WTC11 (cell line): ENCODE measurements around the gene STAC2. TPM values are rescaled to one million over a fixed set of nuclear protein-coding genes. Genes with fewer than 3 reads are reported as not detected.
A peak's percentile ranks its signal among the peaks of the same experiment; 100 is the strongest.

Experiments
- ATAC-seq: fragments of 200-7000 bp; cut with Tn5 transposase; 2 replicates; pipeline ENCODE4 v1.10.0; 2021; ENCODE audit warnings: mild to moderate bottlenecking, moderate library complexity
- CTCF ChIA-PET: fragments of 300-600 bp; sonication (Branson Sonifier 250); formaldehyde crosslinking; loops from one replicate; lab custom pipeline; 2021; ENCODE audit warnings: antibody characterized with exemption; lab: Charles Lee
- POLR2A ChIA-PET: fragments of 350-600 bp; sonication (Branson Sonifier 250); formaldehyde crosslinking; loops from one replicate; lab custom pipeline; 2021; ENCODE audit warnings: antibody characterized with exemption; lab: Charles Lee
- DNase-seq: peaks from one replicate; pipeline ENCODE4 v3.0.0; 2021; ENCODE audit warnings: low spot score
- H3K27ac Mint-ChIP-seq: 2 replicates; pipeline ENCODE4 v1.8.0; 2021; ENCODE audit warnings: mixed read lengths
- H3K27me3 Mint-ChIP-seq: 2 replicates; pipeline ENCODE4 v1.8.0; 2021; ENCODE audit warnings: low read depth, mild to moderate bottlenecking, moderate library complexity, mixed read lengths
- H3K36me3 Mint-ChIP-seq: 2 replicates; pipeline ENCODE4 v1.8.0; 2021; ENCODE audit warnings: mixed read lengths
- H3K4me1 Mint-ChIP-seq: 2 replicates; pipeline ENCODE4 v1.8.0; 2022; ENCODE audit warnings: mixed read lengths
- H3K4me3 Mint-ChIP-seq: 2 replicates; pipeline ENCODE4 v1.8.0; 2021; ENCODE audit warnings: mild to moderate bottlenecking, moderate library complexity, mixed read lengths
- H3K9me3 Mint-ChIP-seq: 2 replicates; pipeline ENCODE4 v1.8.0; 2021; ENCODE audit warnings: mixed read lengths
- ARID4B ChIP-seq: sonication (generic); formaldehyde crosslinking; IDR thresholded peaks from 2 replicates; pipeline ENCODE4 v1.8.0; 2023; ENCODE audit warnings: missing genetic modification reagents, mild to moderate bottlenecking, borderline replicate concordance
- ELF4 ChIP-seq: sonication (generic); formaldehyde crosslinking; IDR thresholded peaks from 2 replicates; pipeline ENCODE4 v1.8.1; 2022; ENCODE audit warnings: low read depth, mild to moderate bottlenecking, moderate library complexity, missing genetic modification reagents
- FOXK1 ChIP-seq: sonication (generic); formaldehyde crosslinking; IDR thresholded peaks from 2 replicates; pipeline ENCODE4 v1.8.0; 2022; ENCODE audit warnings: mild to moderate bottlenecking, moderate library complexity, missing genetic modification reagents
- GRHL2 ChIP-seq: fragments of 250-450 bp; sonication (Bioruptor Pico); IDR thresholded peaks from 2 replicates; pipeline ENCODE4 v1.8.0; 2022; ENCODE audit warnings: mild to moderate bottlenecking, moderate library complexity; ENCODE audit not compliant: insufficient replicate concordance, severe bottlenecking
- IRF2 ChIP-seq: sonication (generic); formaldehyde crosslinking; IDR thresholded peaks from 2 replicates; pipeline ENCODE4 v1.8.0; 2022; ENCODE audit warnings: low read depth, missing genetic modification reagents, borderline replicate concordance
- JUN ChIP-seq: sonication (generic); formaldehyde crosslinking; IDR thresholded peaks from 2 replicates; pipeline ENCODE4 v1.8.0; 2023; ENCODE audit warnings: mild to moderate bottlenecking, missing genetic modification reagents
- RELA ChIP-seq: sonication (generic); formaldehyde crosslinking; IDR thresholded peaks from 2 replicates; pipeline ENCODE4 v1.8.1; 2022; ENCODE audit warnings: missing genetic modification reagents, mild to moderate bottlenecking, borderline replicate concordance
- SP1 ChIP-seq: sonication (generic); formaldehyde crosslinking; conservative IDR thresholded peaks from 2 replicates; pipeline ENCODE4 v1.8.1; 2022; ENCODE audit warnings: missing genetic modification reagents
- TCF7 ChIP-seq: sonication (generic); formaldehyde crosslinking; IDR thresholded peaks from 2 replicates; pipeline ENCODE4 v1.8.0; 2022; ENCODE audit warnings: mild to moderate bottlenecking, low read depth, missing genetic modification reagents, moderate library complexity
- USF2 ChIP-seq: sonication (generic); formaldehyde crosslinking; IDR thresholded peaks from 2 replicates; pipeline ENCODE4 v1.8.1; 2023; ENCODE audit warnings: mild to moderate bottlenecking, missing genetic modification reagents, moderate library complexity
- ZBTB21 ChIP-seq: sonication (generic); formaldehyde crosslinking; IDR thresholded peaks from 2 replicates; pipeline ENCODE4 v1.8.1; 2023; ENCODE audit warnings: mild to moderate bottlenecking, missing genetic modification reagents, borderline replicate concordance
- total RNA-seq: library from RNA; stranded (reverse); gene quantifications from 3 replicates; pipeline ENCODE4 v1.2.3, GENCODE V29; 2021
- TF ChIP-seq, protein P1 (sequence below): sonication (generic); formaldehyde crosslinking; IDR thresholded peaks from 2 replicates; pipeline ENCODE4 v1.8.1; 2023; ENCODE audit warnings: mild to moderate bottlenecking, missing genetic modification reagents, moderate library complexity
- TF ChIP-seq, protein P2 (sequence below): fragments of 250-450 bp; sonication (Bioruptor Pico); IDR thresholded peaks from 2 replicates; pipeline ENCODE4 v1.9.0; 2021; ENCODE audit warnings: mild to moderate bottlenecking
- TF ChIP-seq, protein P3 (sequence below): sonication (generic); formaldehyde crosslinking; IDR thresholded peaks from 2 replicates; pipeline ENCODE4 v1.8.1; 2023; ENCODE audit warnings: mild to moderate bottlenecking, moderate library complexity, missing genetic modification reagents
- TF ChIP-seq, protein P4 (sequence below): sonication (generic); formaldehyde crosslinking; IDR thresholded peaks from 2 replicates; pipeline ENCODE4 v1.8.0; 2022; ENCODE audit warnings: mild to moderate bottlenecking, missing genetic modification reagents
- TF ChIP-seq, protein P5 (sequence below): sonication (generic); formaldehyde crosslinking; IDR thresholded peaks from 2 replicates; pipeline ENCODE4 v1.8.0; 2022; ENCODE audit warnings: mild to moderate bottlenecking, missing genetic modification reagents

The STAC2 gene
- total RNA-seq, 1 experiment from 2014 or later: 4.2 TPM

DNA sequence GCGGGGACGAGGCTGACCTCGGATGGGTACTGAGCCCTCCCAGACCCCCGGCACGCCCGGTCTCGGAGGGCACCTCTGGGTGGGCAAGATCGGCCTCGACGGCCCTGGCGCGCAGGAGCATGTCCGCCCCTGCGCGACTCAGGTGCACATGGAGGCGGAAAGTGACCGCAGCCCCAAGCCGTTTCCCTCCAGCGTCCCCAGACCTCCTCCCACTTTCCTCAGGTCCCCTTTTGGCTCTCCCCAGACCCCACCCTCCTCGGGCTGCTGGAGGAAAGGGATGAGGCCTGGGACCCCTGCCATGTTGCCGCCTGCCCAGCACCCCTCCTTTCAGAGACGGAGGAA lies 15.7 kb downstream of the STAC2 start (continued):
- TF ChIP-seq, protein P1, sequence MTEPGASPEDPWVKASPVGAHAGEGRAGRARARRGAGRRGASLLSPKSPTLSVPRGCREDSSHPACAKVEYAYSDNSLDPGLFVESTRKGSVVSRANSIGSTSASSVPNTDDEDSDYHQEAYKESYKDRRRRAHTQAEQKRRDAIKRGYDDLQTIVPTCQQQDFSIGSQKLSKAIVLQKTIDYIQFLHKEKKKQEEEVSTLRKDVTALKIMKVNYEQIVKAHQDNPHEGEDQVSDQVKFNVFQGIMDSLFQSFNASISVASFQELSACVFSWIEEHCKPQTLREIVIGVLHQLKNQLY: no peak
- TF ChIP-seq JUN (CRISPR knock-in tag) (no peak), USF2 (no peak), ARID4B (no peak), RELA (no peak), IRF2 (no peak), ELF4 (no peak), FOXK1 (CRISPR knock-in tag) (peak; percentile 11; the same call in 1 of the 2 replicates)
- TF ChIP-seq, protein P2, sequence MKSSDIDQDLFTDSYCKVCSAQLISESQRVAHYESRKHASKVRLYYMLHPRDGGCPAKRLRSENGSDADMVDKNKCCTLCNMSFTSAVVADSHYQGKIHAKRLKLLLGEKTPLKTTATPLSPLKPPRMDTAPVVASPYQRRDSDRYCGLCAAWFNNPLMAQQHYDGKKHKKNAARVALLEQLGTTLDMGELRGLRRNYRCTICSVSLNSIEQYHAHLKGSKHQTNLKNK: no peak
- TF ChIP-seq, protein P3, sequence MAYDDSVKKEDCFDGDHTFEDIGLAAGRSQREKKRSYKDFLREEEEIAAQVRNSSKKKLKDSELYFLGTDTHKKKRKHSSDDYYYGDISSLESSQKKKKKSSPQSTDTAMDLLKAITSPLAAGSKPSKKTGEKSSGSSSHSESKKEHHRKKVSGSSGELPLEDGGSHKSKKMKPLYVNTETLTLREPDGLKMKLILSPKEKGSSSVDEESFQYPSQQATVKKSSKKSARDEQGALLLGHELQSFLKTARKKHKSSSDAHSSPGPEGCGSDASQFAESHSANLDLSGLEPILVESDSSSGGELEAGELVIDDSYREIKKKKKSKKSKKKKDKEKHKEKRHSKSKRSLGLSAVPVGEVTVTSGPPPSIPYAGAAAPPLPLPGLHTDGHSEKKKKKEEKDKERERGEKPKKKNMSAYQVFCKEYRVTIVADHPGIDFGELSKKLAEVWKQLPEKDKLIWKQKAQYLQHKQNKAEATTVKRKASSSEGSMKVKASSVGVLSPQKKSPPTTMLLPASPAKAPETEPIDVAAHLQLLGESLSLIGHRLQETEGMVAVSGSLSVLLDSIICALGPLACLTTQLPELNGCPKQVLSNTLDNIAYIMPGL (CRISPR knock-in tag): no peak
- TF ChIP-seq, protein P4, sequence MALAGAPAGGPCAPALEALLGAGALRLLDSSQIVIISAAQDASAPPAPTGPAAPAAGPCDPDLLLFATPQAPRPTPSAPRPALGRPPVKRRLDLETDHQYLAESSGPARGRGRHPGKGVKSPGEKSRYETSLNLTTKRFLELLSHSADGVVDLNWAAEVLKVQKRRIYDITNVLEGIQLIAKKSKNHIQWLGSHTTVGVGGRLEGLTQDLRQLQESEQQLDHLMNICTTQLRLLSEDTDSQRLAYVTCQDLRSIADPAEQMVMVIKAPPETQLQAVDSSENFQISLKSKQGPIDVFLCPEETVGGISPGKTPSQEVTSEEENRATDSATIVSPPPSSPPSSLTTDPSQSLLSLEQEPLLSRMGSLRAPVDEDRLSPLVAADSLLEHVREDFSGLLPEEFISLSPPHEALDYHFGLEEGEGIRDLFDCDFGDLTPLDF: no peak
- TF ChIP-seq, protein P5, sequence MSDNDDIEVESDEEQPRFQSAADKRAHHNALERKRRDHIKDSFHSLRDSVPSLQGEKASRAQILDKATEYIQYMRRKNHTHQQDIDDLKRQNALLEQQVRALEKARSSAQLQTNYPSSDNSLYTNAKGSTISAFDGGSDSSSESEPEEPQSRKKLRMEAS (CRISPR knock-in tag): peak; percentile 63; the same call in 1 of the 2 replicates

GRCh38 chr17:39209317-39210092 lies 16.2 kb downstream of the STAC2 start:
- H3K4me1 Mint-ChIP-seq: peaks cover 47% of the 10 kb centered on the region
- no peaks in the 10 kb centered on the region for H3K9me3 Mint-ChIP-seq
- ChIA-PET POLR2A (interaction anchor here (0.8 to 1.5 kb wide), 3 partner anchors 8 to 35 kb away, joined by 3 to 7 read pairs (median 5); partner anchors contain the start of gene RPL19), CTCF (interaction anchor here (0.8 to 15.9 kb wide), 11 partner anchors 9 to 56 kb away, joined by 3 to 626 read pairs (median 13); partner anchors contain the start of genes CACNB1 and STAC2)
- H3K36me3 Mint-ChIP-seq: peaks cover 8% of the 10 kb centered on the region
- no peak overlapping the region for H3K27ac Mint-ChIP-seq
- TF ChIP-seq ZBTB21 (CRISPR knock-in tag): no peak
- TF ChIP-seq, protein P5 (CRISPR knock-in tag): peak; percentile 10; the same call in 1 of the 2 replicates
- TF ChIP-seq SP1 (CRISPR knock-in tag): peak; percentile 46; the same call in 1 of the 2 replicates
- no peak for TF ChIP-seq GRHL2 (CRISPR knock-in tag)
- peak; percentile 10; the same call in 1 of the 2 replicates for TF ChIP-seq USF2
- TF ChIP-seq RELA: no peak
- TF ChIP-seq TCF7 (CRISPR knock-in tag): 0 out of 2 replicates have a peak, but pooled peaks have one; percentile 26
- TF ChIP-seq FOXK1 (CRISPR knock-in tag): peak; percentile 10; the same call in 1 of the 2 replicates
- DNase-seq (peak; percentile 61), ATAC-seq (peak; percentile 8)
- peaks cover 7% of the 10 kb centered on the region for H3K27me3 Mint-ChIP-seq
- H3K4me3 Mint-ChIP-seq: peak overlapping the region; percentile 64
